OCI-LY3 (cell line): Measurements from ENCODE around the gene TMEM258.

Source experiments
- H2AFZ ChIP-seq: fragments of 200-600, 300-600 bp; shearing (Covaris generic); 2 replicates; pipeline ENCODE4 v1.6.0; 2014; ENCODE audit warnings: antibody characterized with exemption, low read depth, low read length
- H3K27ac ChIP-seq: fragments of 200-600, 300-600 bp; sonication (generic); 2 replicates; pipeline ENCODE4 v1.5.1; 2014; ENCODE audit warnings: mild to moderate bottlenecking, low read length, moderate library complexity, mixed read lengths
- H3K27me3 ChIP-seq: fragments of 200-600, 300-600 bp; sonication (generic); 2 replicates; pipeline ENCODE4 v1.6.1; 2014; ENCODE audit warnings: low read depth, low read length, mixed read lengths
- H3K36me3 ChIP-seq: fragments of 200-600, 300-600 bp; sonication (generic); replicated peaks from 2 replicates; pipeline ENCODE3; 2014; ENCODE audit warnings: low read depth, low read length, mixed read lengths
- H3K4me1 ChIP-seq: fragments of 300-600, 200-600 bp; sonication (generic); 2 replicates; pipeline ENCODE4 v1.6.1; 2014; ENCODE audit warnings: low read length, mixed read lengths
- H3K4me2 ChIP-seq: fragments of 200-600, 300-600 bp; sonication (generic); 2 replicates; pipeline ENCODE4 v1.6.1; 2014; ENCODE audit warnings: low read length, mixed read lengths
- H3K4me3 ChIP-seq: fragments of 300-600, 200-600 bp; sonication (generic); 2 replicates; pipeline ENCODE4 v1.5.1; 2014; ENCODE audit warnings: antibody characterized with exemption, mild to moderate bottlenecking, low read length, moderate library complexity
- H3K79me2 ChIP-seq: fragments of 300-600, 200-600 bp; shearing (Covaris generic); 2 replicates; pipeline ENCODE4 v1.6.1; 2014; ENCODE audit warnings: mild to moderate bottlenecking, low read length, mixed read lengths
- H3K9ac ChIP-seq: fragments of 300-600, 200-600 bp; shearing (Covaris generic); 2 replicates; pipeline ENCODE4 v1.6.0; 2014; ENCODE audit warnings: mild to moderate bottlenecking, low read length, moderate library complexity
- H3K9me3 ChIP-seq: fragments of 200-600, 300-600 bp; shearing (Covaris generic); 2 replicates; pipeline ENCODE4 v1.6.1; 2014; ENCODE audit warnings: low read length, mixed read lengths; ENCODE audit not compliant: insufficient read depth
- H4K20me1 ChIP-seq: fragments of 200-600, 300-600 bp; sonication (generic); 2 replicates; pipeline ENCODE4 v1.6.1; 2016; ENCODE audit warnings: low read length, mixed read lengths; ENCODE audit not compliant: insufficient read depth
- CTCF ChIP-seq: fragments of 200-600, 300-600 bp; sonication (generic); IDR thresholded peaks from 2 replicates; pipeline ENCODE4 v1.5.1; 2014; ENCODE audit warnings: antibody characterized with exemption, low read length, low read depth
- EZH2phosphoT487 ChIP-seq: fragments of 200-600 bp; shearing (Covaris generic); IDR thresholded peaks from 2 replicates; pipeline ENCODE4 v1.6.1; 2018; ENCODE audit warnings: antibody characterized with exemption, mixed run types, low read depth

TMEM258 gene

GRCh38 chr11:61814958-61815789 lies 22.8 kb upstream of the TMEM258 start:
- no peaks in the 10 kb centered on the region for H3K9me3 ChIP-seq
- H3K4me1 ChIP-seq = peaks cover 17% of the 10 kb centered on the region
- TF ChIP-seq CTCF = no peak
- TF ChIP-seq EZH2phosphoT487 = no peak
- peak overlapping the region; percentile 89 for H3K9ac ChIP-seq
- peak overlapping the region; percentile 83 for H3K27ac ChIP-seq
- H3K79me2 ChIP-seq = peaks cover 42% of the 10 kb centered on the region
- H3K4me3 ChIP-seq = peak overlapping the region; percentile 91
- no peaks in the 10 kb centered on the region for H4K20me1 ChIP-seq
- peaks cover 38% of the 10 kb centered on the region for H3K36me3 ChIP-seq
- H3K27me3 ChIP-seq = no peaks in the 10 kb centered on the region
- H3K4me2 ChIP-seq = peak overlapping the region; percentile 81
- no peak overlapping the region for H2AFZ ChIP-seq

- Histone ChIP-seq H3K36me3 (peaks cover 45% of the 10 kb centered on the region), H4K20me1 (no peaks in the 10 kb centered on the region), H3K4me3 (peak overlapping the region; percentile 91), H3K27me3 (no peaks in the 10 kb centered on the region), H3K4me2 (peak overlapping the region; percentile 81), H3K79me2 (peaks cover 42% of the 10 kb centered on the region), H3K4me1 (peaks cover 17% of the 10 kb centered on the region), H3K9me3 (no peaks in the 10 kb centered on the region), H2AFZ (no peak overlapping the region), H3K27ac (peak overlapping the region; percentile 83), H3K9ac (peak overlapping the region; percentile 89)
- no peak for TF ChIP-seq EZH2phosphoT487
- no peak for TF ChIP-seq CTCF
Observed at GRCh38 chr11:61814247-61814957, 22.0 kb upstream of the TMEM258 start.

- Histone ChIP-seq H3K9me3 (no peaks in the 10 kb centered on the region), H3K4me1 (peaks cover 14% of the 10 kb centered on the region), H3K27ac (no peak overlapping the region), H3K27me3 (no peaks in the 10 kb centered on the region), H3K4me2 (no peak overlapping the region), H3K36me3 (peaks cover 58% of the 10 kb centered on the region), H2AFZ (no peak overlapping the region), H3K4me3 (no peak overlapping the region), H4K20me1 (0 out of 2 replicates have a peak, but pooled peaks cover 4% of the 10 kb centered on the region), H3K9ac (no peak overlapping the region), H3K79me2 (peaks cover 39% of the 10 kb centered on the region)
- TF ChIP-seq EZH2phosphoT487 = no peak
- TF ChIP-seq CTCF = no peak
Observed at GRCh38 chr11:61812736-61813411, 20.5 kb upstream of the TMEM258 start.

GRCh38 chr11:61811831-61812230 lies 19.4 kb upstream of the TMEM258 start:
- no peak overlapping the region for H2AFZ ChIP-seq
- no peak overlapping the region for H3K27ac ChIP-seq
- H3K36me3 ChIP-seq = peaks cover 66% of the 10 kb centered on the region
- H3K4me2 ChIP-seq = no peak overlapping the region
- H3K27me3 ChIP-seq = no peaks in the 10 kb centered on the region
- peaks cover 38% of the 10 kb centered on the region for H3K79me2 ChIP-seq
- peaks cover 8% of the 10 kb centered on the region for H3K4me1 ChIP-seq
- no peaks in the 10 kb centered on the region for H3K9me3 ChIP-seq
- TF ChIP-seq CTCF (no peak), EZH2phosphoT487 (no peak)
- no peak overlapping the region for H3K4me3 ChIP-seq
- 0 out of 2 replicates have a peak, but pooled peaks cover 4% of the 10 kb centered on the region for H4K20me1 ChIP-seq
- no peak overlapping the region for H3K9ac ChIP-seq
